ENCODE measurements around the gene HES3.

DNA sequence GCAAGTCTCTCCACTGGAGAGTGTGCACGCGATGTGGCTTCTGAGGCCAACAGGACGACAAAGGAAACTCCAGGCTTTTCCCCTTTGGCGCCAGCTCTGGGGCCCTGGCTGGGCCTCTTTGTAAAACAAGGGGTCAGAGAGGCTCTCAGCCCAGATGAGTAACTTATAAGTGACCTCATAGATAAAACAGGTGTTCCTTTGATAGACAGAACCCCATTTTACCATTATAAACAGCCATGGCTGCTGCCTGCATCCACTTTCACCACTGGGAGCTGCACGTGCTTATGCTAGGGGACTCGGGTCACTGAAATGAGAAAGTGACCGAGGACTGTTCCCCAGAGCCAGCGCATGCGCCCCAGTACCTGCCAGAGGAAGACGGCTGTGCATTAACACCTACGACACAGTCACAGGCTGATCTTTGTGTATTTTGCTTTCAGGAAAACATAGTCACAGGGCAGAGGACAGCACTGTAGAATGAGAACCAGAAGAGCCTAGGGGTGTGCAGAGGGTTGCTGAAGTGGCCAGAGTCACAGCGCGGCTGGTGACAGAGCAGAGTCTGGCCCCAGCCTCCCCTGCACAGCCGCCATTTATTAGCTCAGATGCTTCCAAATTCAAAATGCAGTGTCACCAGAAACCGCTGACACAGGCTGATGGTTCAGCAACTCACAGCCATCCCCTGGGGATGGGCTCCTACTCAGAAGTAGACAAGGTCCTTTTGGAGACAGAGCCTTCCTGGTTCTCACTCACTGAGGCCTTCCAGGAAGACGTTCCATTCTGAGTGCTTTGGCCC lies 25.4 kb upstream of the HES3 start:
- TF ChIP-seq, protein P1, sequence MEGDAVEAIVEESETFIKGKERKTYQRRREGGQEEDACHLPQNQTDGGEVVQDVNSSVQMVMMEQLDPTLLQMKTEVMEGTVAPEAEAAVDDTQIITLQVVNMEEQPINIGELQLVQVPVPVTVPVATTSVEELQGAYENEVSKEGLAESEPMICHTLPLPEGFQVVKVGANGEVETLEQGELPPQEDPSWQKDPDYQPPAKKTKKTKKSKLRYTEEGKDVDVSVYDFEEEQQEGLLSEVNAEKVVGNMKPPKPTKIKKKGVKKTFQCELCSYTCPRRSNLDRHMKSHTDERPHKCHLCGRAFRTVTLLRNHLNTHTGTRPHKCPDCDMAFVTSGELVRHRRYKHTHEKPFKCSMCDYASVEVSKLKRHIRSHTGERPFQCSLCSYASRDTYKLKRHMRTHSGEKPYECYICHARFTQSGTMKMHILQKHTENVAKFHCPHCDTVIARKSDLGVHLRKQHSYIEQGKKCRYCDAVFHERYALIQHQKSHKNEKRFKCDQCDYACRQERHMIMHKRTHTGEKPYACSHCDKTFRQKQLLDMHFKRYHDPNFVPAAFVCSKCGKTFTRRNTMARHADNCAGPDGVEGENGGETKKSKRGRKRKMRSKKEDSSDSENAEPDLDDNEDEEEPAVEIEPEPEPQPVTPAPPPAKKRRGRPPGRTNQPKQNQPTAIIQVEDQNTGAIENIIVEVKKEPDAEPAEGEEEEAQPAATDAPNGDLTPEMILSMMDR (IDR thresholded peaks at IDR 0.05) = peak in 1 of 7 experiments; percentile 10
- no peak for TF ChIP-seq POLR2A (IDR thresholded peaks at IDR 0.05)

Measured in body of pancreas (tissue), 4 donors.